ENCODE measurements around the gene PTGIR. TPM values are rescaled to one million over a fixed set of nuclear protein-coding genes. Genes with fewer than 3 reads are reported as not detected.

PTGIR gene
- 0.10 and 0.98 TPM in 2 replicates for total RNA-seq

GRCh38 chr19:46624958-46625661 lies at the start of gene PTGIR:
Gene PTGIR, minus strand, starts transcription at chr19:46625089. Its CDS starts 864 bp downstream, at chr19:46624225.

GRCh38 chr19:46661020-46661731 lies 36.3 kb upstream of the PTGIR start, which contains the start of gene DACT3:
Gene DACT3, minus strand, starts transcription at chr19:46661182. Its CDS starts 118 bp downstream, at chr19:46661064.

GRCh38 chr19:46635920-46636761 lies 11.3 kb upstream of the PTGIR start, which contains the start of gene GNG8:
Gene GNG8, minus strand, starts transcription at chr19:46636202. Its CDS starts 1,520 bp downstream, at chr19:46634682.

GRCh38 chr19:46601318-46602224 lies 23.3 kb downstream of the PTGIR start, which contains the start of gene CALM3:
Gene CALM3, plus strand, starts transcription at chr19:46601330. Its CDS starts 105 bp downstream, at chr19:46601435.

Other genes starting within 250 kb of the PTGIR start
- gene CCDC8, start 211.5 kb downstream of the PTGIR start, total RNA-seq = under 0.01 and 0.29 TPM in 2 replicates
- not detected in 2 replicates for gene PNMA8C, start 196.2 kb downstream of the PTGIR start, total RNA-seq
- gene PNMA8A, start 153.5 kb downstream of the PTGIR start, total RNA-seq = under 0.01 and 0.10 TPM in 2 replicates
- under 0.01 TPM in 2 replicates for gene PNMA8B, start 129.2 kb downstream of the PTGIR start, total RNA-seq
- 233 and 271 TPM in 2 replicates for gene CALM3, start 23.8 kb downstream of the PTGIR start, total RNA-seq
- gene GNG8, start 11.1 kb upstream of the PTGIR start, total RNA-seq = not detected in 2 replicates
- gene DACT3, start 36.1 kb upstream of the PTGIR start, total RNA-seq = 0.57 and 0.65 TPM in 2 replicates
- gene PRKD2, start 92.0 kb upstream of the PTGIR start, total RNA-seq = 36.3 and 55.3 TPM in 2 replicates
- 29.7 and 30.4 TPM in 2 replicates for gene FKRP, start 121.0 kb upstream of the PTGIR start, total RNA-seq
- gene STRN4, start 121.4 kb upstream of the PTGIR start, total RNA-seq = 103 and 110 TPM in 2 replicates
- gene SLC1A5, start 163.5 kb upstream of the PTGIR start, total RNA-seq = 57.7 and 66.3 TPM in 2 replicates
- gene AP2S1, start 225.8 kb upstream of the PTGIR start, total RNA-seq = 177 and 192 TPM in 2 replicates
- 34.5 and 35.6 TPM in 2 replicates for gene ARHGAP35, start 235.9 kb upstream of the PTGIR start, total RNA-seq

Measured in vein endothelial cell (primary cell).